SH-SY5Y (cell line): ENCODE results near the gene LRBA.

ENCODE experiments used
- GATA2 ChIP-seq: IDR thresholded peaks from 2 replicates; pipeline ENCODE4 v1.6.1; 2011; ENCODE audit warnings: mild to moderate bottlenecking, low read depth, low read length
- GATA3 ChIP-seq: IDR thresholded peaks from 2 replicates; pipeline ENCODE4 v1.6.1; 2011; ENCODE audit warnings: low read depth, mild to moderate bottlenecking, low read length, moderate library complexity

GRCh38 chr4:150462743-150463142 is 552.3 kb downstream of the LRBA start:
- TF ChIP-seq GATA3 (no peak), GATA2 (no peak)
